Esophagus mucosa (tissue), 1 donor: ENCODE measurements around the gene REN. TPM values are rescaled to one million over a fixed set of nuclear protein-coding genes. Genes with fewer than 3 reads are reported as not detected.

Experiments
- ATAC-seq: fragments of 200-7000 bp; cut with Tn5 transposase; one replicate; pipeline ENCODE4 v1.9.1; 2020
- total RNA-seq: library from RNA; stranded (reverse); gene quantifications from one replicate; pipeline ENCODE4 v1.2.4, GENCODE V29; 2023
- donor health status: DM: yes; HTN: yes; CAD: no.

REN gene
- total RNA-seq, 1 donor from 2014 or later: not detected

DNA sequence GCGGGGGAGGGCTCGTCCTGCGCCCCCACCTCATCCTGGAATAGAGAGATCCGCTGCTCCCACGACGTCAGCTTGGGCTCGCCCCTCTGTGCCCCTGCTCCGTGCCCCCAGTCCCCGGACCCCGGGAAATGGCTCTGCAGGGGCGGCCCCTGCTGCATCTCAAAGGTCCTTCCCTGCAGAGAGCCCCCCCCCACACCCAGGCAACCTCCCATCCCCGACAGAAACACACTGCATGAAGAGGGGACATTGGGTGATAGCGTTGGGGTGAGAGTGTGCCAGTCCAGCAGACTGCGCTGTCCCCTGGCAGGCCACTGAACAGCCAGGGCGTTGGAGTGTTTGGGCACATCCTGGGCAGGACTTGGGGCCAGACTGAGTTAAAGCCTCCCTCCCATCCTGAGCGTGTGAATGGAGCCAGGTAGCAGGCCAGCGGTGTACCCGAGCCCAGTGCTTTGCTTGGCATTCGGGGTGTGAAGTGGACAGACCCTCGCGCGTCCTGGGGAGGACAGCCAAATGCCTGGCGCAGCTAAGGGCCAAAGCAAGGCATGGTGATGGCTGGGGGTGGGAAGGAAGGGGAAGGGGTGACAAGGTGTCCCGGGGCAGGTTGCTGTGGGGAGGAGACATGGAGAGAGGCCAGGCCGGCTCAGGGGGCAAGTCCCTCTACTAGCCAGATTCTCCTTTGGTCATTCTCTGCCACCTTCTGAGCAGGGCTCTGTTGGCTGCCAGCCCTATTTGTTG is 13.7 kb downstream of the REN start:
- no peak for ATAC-seq

DNA sequence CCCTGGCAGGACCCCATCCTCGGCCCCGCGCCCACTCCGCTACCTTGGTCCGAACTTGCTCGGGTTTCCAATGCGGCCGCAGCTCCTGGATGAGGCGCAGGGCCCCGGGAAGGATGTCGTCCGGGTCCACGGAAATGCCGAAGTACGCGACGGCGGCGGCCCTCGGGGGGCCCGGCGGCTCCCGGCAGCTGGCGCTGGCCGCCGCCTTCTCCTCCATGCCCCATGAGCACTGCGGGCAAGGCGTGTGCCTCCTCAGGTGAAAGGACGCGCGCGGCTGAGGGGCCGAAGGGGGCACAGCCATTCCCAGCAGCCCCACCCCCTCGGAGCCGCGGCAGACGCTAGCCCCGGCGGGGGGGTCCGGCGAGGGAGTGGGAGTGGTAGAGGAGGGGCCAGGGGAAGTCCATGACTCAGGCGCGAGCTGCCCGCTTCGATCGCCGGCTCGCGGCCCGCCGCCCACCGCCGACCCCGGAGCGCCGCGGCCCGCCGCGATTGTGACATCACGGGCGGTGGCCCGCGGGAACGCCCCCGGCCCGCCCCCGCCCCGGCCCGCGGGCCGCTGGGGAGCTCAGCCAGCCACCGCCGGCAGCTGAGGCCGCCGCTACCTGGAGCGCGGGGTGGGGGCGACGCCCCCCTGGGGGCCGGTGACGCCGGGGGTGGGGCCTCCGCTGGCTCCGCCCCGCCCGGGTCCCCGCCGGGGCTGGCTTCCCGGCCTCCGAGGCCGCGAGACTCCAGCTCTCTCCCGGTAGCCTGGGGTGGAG is 14.4 kb downstream of the REN start, which contains the start of gene ETNK2:
TSS of gene ETNK2 (minus strand) at position 493 of the 758 bp plus-strand sequence. CDS start at position 301, 192 bp downstream.
- peak; percentile 20 for ATAC-seq

DNA sequence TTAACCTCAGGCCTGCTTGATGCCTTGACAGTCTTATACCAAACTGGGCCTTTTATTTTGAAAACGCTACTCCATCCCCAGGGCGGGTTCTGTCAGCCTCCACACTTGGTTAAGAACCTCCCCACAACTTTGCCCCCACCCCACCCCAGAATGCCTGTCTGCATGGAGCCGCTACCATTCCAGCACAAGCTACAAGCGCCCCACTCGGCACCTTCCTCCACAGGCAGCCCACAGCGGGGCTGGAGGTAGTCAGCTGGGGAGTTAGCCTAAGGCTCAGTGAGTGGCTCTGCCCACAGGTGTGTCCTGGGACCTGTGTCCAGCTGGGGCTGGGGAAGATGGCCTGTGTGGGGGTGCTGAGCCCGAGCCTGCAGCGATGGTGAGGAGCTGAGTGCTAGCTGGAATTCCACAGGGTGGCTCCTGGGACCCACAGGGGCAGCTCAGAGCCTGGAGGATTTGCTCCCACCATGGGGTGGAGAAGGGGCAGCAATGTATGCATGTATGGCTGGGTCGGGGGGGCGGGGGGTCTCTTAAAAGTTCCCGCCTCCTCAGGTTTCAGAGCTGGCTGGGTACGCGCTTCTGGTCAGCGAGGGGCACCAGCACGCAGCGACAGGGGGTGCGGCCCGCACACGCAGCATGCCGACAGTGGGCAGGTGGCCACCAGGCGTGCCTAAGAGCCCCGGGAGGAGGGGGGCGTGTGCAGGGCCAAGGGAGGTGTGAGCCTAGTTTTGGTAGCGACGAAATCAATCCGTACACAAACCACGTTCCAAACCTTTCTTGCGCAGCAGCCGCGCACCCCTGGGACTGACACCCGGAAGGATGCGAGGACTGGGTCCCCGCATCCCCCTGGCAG is 15.2 kb downstream of the REN start:
- ATAC-seq: no peak

DNA sequence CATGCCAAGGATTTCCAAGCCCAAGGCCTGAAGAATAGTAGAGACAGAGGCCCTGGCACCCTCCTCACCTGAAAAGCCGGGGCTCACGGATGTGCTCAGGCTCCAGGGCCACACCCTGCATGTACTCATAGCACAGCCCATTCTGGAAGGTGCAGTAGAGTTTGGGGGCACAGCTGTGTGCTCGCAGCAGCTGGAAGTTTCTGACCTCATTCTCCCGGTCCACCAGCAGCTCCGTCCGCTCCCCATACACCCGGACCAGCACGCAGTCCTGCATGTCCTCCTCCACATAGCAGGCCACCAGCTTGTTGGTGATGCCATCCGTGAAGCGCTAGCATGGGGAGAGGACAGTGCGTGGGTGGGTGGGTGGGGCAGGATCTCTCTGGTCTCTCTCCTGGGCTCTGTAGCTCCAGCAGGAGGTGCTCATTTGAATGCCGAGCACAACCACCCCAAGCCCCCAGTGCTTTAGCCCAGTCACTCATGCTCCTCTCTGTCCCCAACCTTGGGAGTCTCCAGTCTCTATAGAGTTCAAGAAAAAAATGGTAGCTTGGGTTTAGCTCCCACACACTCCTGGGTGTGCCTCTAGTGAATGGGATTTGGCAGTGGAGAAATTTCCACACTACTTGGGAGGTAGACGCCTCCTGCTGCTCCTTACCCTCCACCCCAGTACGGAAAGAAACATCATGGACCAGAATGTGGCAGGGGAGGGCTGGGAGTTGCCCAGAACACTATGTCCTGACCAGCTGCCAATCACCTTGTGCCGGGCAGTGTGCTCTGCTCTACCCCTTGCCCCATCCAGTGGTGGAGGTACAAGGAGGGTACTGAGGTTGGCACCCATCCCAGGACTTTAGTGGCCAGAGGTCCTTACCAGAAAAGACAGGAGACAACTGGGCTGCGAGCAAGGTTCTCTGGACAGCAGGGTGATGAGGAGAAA is 16.2 kb downstream of the REN start:
- ATAC-seq: no peak

DNA sequence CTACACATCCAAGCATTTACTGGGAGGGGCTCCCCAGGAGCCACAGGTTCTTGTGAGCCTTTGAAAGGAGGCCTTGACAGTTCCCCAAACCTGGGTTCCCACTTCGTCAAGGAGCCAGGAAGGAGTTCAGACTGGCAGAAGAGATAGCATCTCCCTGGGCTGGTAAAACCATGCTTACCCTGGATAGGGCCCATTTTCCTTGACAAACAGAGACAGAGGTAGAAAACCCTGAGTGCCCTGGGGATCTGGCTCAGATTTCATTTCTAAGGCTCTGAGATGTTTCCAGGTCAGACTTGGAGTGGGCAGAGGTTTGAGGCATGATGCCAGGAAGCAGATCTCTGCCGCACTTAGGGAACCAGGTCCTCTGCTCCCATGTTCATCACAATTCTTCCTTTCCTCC is 17.0 kb downstream of the REN start:
- ATAC-seq: no peak

DNA sequence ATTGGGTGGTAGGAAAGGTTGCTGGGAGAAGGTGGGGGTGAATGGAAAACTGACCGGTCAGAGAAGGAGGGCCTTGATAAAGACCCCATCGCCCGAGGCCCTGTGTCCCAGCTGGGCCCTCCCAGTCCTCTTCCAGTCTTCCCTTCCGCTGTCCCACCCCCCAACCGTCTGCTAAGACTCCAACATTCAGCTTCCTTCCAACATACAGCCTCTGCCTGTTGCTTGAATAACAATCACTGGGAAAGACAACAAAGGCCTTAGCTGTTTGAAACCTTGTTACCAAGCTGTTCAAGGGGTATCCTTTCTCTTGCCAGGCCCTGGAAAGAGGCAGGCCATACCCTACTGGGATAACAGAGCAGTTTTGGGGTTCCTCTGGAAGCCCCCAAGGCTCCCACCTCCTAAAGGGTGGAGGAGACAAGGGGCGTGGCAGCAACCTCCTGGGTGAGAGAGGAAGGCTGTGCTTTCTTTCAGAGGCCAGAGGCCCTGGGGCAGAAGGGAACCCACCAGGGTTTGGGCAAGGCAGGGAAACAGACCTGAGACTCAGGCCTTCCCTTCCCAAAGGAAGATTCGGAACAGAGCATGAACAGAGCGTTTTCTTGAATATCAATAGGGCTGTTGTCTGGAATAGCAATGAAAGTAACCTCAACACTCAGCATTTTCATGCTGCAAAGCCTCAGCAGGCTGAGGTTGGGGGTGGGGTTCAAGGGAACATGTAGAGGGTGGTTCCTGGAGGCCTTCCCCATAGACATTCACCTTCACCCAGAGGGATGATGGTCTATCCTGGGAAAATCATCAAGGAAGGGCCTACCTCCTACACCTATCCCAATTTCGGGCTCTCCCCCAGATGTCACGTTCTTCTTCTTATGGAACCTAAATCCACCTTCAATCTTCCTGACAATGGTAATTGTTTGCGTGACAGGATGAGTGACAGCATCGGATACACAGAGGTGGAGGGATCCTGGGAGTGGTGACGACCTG is 18.4 kb downstream of the REN start:
- no peak for ATAC-seq

DNA sequence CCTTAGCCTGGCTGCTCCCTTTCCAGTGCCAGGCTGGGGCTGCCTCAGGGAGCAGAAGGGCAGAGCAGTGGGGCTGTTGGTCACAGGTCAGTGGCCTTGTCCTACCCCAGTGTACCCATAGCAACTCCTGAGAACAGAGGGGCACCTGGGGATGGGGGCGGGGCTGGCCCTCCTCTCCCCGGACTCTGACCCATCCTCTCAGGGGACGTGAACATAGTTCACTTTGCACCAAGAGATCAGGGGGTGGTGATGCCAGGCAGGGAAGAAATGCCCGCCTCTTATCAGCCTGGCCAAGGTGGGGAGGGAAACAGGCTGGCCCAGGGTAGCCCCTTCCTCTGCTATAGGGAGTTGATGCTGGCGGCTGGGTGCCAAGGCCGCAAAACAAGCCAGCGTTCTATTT is 19.2 kb downstream of the REN start:
- ATAC-seq: no peak

DNA sequence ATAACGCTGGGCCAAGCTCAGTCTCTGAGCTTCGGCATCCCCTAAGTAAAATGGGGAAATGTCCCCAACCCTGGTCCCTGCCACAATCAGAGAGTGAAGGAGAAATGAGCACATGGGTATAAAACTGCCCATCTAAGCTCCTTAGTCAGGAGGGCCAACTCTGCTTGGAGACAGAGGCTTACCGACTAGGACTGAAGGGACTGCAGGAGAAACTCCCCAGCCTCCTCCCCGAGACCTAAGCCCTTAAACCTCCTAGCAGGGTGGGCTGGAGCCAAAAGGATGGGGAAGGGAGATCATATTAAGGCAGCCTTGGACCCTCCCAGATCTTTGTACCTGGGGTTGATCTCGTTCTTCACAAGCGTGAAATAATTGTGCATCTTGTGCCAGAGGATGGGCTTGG is 19.8 kb downstream of the REN start:
- ATAC-seq: no peak

DNA sequence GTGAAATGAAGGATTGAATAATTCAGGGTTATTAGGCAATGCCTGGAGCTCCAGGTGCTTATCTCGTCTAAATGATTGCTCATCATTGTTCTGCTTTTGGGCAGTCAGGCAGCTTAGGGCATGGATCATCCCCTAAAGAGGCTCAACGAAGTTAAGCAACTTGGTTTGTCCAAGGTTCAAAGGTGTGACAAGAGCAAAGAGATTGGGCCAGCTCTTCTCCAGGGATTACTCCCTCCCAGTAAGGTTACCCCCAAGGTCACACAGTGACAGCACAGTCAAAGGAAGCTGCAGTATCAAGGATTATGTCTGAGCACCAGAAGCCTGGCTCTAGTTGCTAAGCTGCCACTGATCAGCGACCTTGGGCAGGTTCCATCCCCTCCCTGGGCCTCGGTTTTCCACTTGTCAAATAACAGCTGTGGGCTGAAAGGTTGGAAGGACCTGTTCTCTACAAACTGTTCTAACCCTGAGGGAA is 21.1 kb downstream of the REN start:
- ATAC-seq: no peak

DNA sequence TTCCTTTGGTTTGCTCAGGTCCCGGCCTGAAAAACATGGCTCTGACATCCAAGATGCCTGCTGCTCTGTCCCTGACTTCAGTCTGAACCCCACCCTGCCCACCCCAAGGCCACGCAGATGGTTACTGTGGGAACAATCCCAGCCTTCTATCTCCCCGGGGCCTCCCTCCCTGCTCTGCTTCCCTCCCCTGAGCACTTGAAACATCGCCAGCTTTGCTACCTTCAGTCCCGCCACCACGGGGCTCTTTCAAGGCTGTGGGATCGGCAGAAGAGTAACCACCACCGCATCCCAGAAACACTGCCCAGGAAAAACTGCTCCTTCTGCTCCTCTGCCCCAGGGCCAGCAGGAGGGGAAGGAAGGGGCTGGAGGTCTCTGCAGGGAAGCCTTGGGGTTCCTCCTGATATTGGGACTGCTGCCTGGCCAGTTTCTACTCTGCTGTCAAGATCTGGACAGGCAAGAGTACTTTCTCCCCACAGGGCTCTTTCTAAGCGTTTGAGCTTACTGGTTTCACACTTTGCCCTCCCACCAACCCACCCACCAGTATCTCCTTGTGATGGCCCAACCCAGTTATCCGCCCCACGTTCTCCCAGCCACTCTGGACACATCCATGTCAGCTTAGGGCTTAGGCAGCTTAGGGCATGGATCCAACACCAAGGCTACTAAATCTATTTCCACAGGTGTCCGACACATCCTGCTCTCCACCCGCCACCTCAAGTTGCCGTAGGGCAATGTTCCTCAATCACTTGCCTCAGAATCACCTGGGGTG is 22.7 kb downstream of the REN start:
- no peak for ATAC-seq

DNA sequence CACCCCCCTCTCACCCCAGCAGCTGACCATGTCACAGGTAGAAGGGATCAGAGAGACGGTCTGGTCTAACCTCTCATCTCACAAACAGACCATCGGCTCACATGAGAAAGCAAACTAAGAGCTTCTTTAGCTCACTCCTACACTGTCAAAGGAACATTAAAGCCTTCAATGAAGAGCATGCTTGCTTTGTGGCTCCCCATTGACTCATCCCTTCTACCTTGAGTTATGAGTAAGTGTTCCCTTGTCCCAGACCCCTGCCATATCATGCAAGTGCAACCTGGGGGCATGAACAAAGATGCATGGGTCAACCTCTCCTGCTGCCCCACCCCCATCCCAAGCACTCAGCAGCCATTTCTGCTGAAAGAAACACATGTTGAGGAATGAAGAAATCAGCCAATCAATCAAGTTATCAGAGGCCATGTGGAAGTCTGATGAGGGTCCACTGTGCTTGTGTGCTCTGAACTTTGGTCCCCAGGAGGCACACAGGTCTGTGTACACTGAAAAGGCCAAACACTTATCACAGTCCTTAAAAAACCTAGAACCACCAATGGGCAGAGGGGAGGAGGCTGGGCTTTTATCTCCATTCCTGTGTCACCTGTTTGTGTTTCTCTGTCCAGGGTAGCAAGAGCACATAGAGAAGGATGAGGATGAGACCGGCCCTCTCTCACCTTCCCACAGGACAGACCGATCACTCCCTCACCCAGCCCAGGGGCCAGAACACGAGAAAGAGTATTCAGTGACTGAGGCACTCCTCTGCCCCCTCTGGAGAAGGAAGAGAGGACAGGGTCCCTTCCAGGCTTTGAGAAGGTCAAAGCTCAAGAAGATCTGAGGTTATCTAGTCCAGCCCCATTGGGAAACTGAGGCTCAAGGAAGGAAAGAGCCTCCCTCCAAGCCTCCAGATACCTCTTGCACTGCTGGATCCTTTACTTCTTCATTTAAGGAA is 23.8 kb downstream of the REN start:
- no peak for ATAC-seq

DNA sequence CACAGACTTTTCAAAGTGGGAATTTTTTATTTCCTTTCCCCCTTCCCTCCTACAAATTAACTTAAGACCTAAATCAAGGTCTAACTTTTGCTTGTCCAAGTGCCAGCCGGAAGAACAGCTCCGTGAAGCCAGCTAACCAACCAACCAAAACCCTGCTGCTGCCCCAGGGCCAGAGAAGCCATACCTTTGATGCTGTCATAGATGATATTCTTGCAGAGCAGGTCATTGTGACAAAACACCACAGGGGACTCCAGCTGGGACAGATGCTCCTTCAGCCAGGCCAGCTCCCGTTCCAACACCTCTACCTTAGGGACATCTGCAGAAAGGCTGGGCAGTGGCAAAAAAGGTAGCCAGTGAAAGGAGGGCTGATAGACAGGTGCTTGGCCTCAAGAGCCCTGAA is 25.0 kb downstream of the REN start:
- peak; percentile 22 for ATAC-seq

DNA sequence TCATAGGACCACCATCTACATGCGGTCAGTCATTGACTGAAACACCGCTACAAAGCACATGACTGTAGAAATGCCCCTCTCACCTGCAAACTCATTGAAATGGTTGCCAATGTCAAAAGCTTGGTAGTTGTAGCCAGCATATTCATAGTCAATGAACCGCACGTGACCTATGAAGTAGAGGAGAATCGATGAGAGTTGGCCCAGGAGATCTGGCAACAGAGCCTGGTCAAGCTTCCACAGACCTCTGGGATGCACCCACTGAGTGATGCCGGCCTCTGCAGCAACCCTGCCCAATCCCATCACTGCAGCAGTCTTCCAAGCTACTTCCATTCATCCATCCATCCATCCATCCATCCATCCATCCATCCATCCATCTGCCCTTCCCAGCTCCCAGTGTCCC is 26.2 kb downstream of the REN start:
- no peak for ATAC-seq

DNA sequence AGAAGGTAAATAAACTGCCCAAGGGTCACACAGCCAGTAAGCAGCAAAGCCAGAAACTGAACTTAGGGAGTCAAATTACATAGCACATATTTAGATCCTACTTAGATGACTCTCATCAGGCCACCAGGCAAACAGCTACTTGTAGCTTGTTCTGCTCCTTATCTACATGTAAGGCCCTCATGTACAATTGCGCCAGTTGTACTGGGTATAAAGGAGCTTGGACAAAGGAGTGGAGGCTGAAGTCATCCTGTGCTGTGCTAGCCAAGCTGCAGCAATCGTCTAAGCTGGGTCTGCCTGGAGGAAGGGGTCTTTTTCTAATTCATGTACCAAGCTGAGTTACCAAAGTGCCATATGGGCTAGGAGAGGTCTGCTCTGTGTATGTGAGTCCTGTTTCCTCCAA is 27.0 kb downstream of the REN start:
- no peak for ATAC-seq

DNA sequence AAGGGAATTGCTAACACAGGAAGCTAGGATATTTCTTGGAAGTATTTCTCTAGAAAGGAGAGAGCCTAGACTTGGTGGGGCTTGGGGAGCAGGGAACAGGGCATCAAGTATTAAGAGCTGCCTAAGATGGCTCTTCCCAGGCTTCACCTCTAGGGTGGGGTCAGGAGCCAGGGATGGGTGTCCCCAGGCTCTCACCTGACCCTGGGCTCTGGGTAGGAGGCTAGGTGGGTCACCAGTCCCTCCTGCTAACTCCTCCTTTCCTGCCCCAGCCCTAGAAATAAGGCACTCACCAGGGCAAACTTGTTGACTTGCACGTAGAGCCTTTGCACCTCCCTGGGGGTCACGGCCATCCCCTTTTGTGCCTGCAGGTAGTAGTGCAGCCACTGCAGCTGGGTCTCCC is 29.3 kb downstream of the REN start:
- no peak for ATAC-seq

DNA sequence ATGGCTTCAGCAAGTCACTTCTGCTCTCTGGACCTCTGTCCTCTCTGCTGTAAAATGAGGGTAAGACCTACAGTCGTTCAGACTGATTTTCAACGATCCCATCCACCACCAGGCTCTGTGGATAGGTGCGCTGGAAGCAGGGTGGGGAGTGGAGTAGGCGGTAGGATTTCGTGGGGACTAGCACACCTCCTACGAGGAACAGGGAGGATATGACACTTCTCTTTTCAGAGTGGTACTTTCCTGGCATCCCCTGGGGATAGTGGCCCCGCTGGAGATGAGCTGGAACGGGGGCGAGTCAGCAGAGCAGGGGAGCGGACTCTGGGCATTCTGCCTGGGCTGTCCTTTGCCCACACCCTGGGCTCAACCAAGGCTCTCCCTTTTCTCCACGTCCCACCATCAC is 32.0 kb downstream of the REN start:
- no peak for ATAC-seq

DNA sequence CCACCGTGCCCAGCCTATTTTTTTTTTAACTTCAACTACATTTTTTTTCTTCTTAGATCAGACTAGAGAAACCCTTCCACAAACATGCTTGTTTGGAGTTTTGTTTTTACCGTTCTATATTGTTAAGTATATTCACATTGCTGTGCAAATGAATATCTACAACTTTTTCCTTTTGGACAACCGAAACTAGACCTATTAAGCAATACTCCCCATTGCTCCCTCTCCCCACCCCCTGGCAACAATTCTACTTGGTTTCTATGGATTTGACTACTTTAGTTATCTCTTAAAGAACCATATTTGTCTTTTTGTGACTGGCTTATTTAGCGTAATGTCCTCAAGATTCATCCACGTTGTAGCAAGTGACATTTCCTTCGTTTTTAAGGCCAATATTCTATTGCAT is 33.4 kb downstream of the REN start:
- ATAC-seq: no peak

DNA sequence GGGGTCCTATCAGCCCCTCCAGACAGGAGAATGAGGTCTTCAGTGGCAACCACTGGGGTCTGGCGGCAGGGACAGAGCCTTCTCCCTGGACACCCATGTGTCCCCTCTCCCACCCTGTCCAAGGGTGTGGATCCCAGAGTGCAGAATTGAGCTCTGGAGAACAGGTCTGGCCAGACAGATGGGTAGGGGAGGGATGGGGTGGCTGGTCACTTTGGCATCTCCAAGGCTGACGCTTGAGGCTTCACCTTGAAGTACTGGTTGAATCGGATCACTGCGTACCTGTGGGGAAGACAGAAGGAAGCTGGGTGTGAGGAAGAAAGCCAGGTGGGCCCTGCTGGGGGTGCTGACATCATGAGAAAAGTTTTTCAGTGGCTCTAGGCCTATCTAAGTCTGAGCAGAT is 34.2 kb downstream of the REN start:
- peak; percentile 54 for ATAC-seq
